ENCODE measurements around the gene CYP26A1.

- TF ChIP-seq CTCF (IDR thresholded peaks at IDR 0.05; ENCODE audit: insufficient read depth, low read depth, low read length) (no peak), EZH2 (IDR thresholded peaks at IDR 0.05; ENCODE audit: insufficient read depth, low read length) (no peak)
These were observed 3.1 kb upstream of the CYP26A1 start for GRCh38 chr10:93070378-93071176.

All from astrocyte (in vitro differentiated cells and primary cell).